LHCN-M2 (cell line): ENCODE data around the gene SPDYA. TPM values are rescaled to one million over a fixed set of nuclear protein-coding genes. Genes with fewer than 3 reads are reported as not detected.

Experiments used
- total RNA-seq: library from RNA; depleted of rRNA; stranded (reverse); fragments of >200 nt; gene quantifications from 2 replicates; pipeline ENCODE4 v1.2.3, GENCODE V29; 2014; rRNA removed

Gene SPDYA
- total RNA-seq, 1 experiment from 2014 or later: 0.63 TPM

Other genes with a start within 250 kb of the SPDYA start
- 162 and 204 TPM in 2 replicates for gene PPP1CB, start 59.0 kb upstream of the SPDYA start, total RNA-seq
- gene TRMT61B, start 59.5 kb downstream of the SPDYA start, total RNA-seq: 9.6 and 11.9 TPM in 2 replicates
- 67.0 and 68.1 TPM in 2 replicates for gene WDR43, start 83.8 kb downstream of the SPDYA start, total RNA-seq
- gene TOGARAM2, start 170.5 kb downstream of the SPDYA start, total RNA-seq: 0.38 and 0.75 TPM in 2 replicates